ENCODE results near the gene BIRC3.

GRCh38 chr11:102383839-102384238 is 66.6 kb downstream of the BIRC3 start:
- TF ChIP-seq EZH2phosphoT487 (IDR thresholded peaks at IDR 0.05; ENCODE audit: insufficient read depth, low read depth) (no peak), EZH2 (IDR thresholded peaks at IDR 0.05; ENCODE audit: insufficient read depth, poor library complexity, severe bottlenecking) (no peak)
